K562 (cell line): ENCODE data around the gene TMC8. TPM values are rescaled to one million over a fixed set of nuclear protein-coding genes. Genes with fewer than 3 reads are reported as not detected.
A peak's percentile ranks its signal among the peaks of the same experiment; 100 is the strongest.

Source experiments
- DMBX1 ChIP-seq: fragments of 250-450 bp; sonication (Bioruptor Pico); IDR thresholded peaks from 2 replicates; pipeline ENCODE4 v1.8.0; 2022; ENCODE audit warnings: inconsistent platforms, mild to moderate bottlenecking, moderate library complexity, borderline replicate concordance
- E2F8 ChIP-seq: fragments of 450-650 bp; IDR thresholded peaks from 2 replicates; pipeline ENCODE4 v1.7.1; 2018; ENCODE audit warnings: mild to moderate bottlenecking, low read depth; ENCODE audit not compliant: partially characterized antibody
- FOSL1 ChIP-seq: fragments of 200-800 bp; sonication (Bioruptor generic); conservative IDR thresholded peaks from 2 replicates; pipeline ENCODE4 v1.6.1; 2016; ENCODE audit warnings: missing genetic modification characterization, missing compliant biosample characterization
- FOXM1 ChIP-seq, 2 experiments: fragments of 450-650 bp in 1 of 2; sonication (generic) in 1 of 2; formaldehyde crosslinking in 1 of 2; IDR thresholded peaks; 2 replicates each; pipeline versions ENCODE4 v1.6.1 to v1.9.0; 2017 to 2022; ENCODE audit warnings: low read depth in 2 of 2, mild to moderate bottlenecking in 2 of 2, missing genetic modification reagents in 1 of 2, moderate library complexity in 1 of 2
- GATAD2A ChIP-seq: fragments of 450-650 bp; IDR thresholded peaks from 2 replicates; pipeline ENCODE4 v1.6.1; 2017
- HMGN3 ChIP-seq: IDR thresholded peaks from 2 replicates; pipeline ENCODE4 v1.6.1; 2011; ENCODE audit warnings: borderline replicate concordance, low read depth, mild to moderate bottlenecking, mixed read lengths, low read length; ENCODE audit not compliant: insufficient read length; ENCODE audit errors: extremely low read depth
- MLLT1 ChIP-seq, 2 experiments: fragments of 450-650 bp; IDR thresholded peaks; 2 replicates each; pipeline ENCODE4 v1.6.1; 2016
- MTA3 ChIP-seq: fragments of 450-650 bp; formaldehyde crosslinking; IDR thresholded peaks from 2 replicates; pipeline ENCODE4 v1.6.1; 2017; ENCODE audit warnings: mild to moderate bottlenecking, borderline replicate concordance
- NCOA2 ChIP-seq, 2 experiments: fragments of 450-650 bp; IDR thresholded peaks; 2 replicates each; pipeline ENCODE4 v1.6.1; 2018; ENCODE audit warnings: mild to moderate bottlenecking in 2 of 2, moderate library complexity in 1 of 2; ENCODE audit not compliant: partially characterized antibody in 2 of 2
- NFRKB ChIP-seq: fragments of 450-650 bp; IDR thresholded peaks from 2 replicates; pipeline ENCODE4 v1.6.1; 2016; ENCODE audit warnings: low read depth
- POLR2B ChIP-seq: fragments of 450-650 bp; IDR thresholded peaks from 2 replicates; pipeline ENCODE4 v1.6.1; 2018; ENCODE audit warnings: low read depth; ENCODE audit not compliant: partially characterized antibody
- RCOR1 ChIP-seq, 2 experiments: IDR thresholded peaks; 2 replicates each; pipeline ENCODE4 v1.6.1; 2012; ENCODE audit warnings: low read depth in 2 of 2, low read length in 2 of 2, borderline replicate concordance in 1 of 2, improper control_type of control experiment in 1 of 2
- TBL1XR1 ChIP-seq, 2 experiments: IDR thresholded peaks; 2 replicates each; pipeline ENCODE4 v1.6.1; 2012; ENCODE audit warnings: improper control_type of control experiment in 2 of 2, low read length in 2 of 2, mild to moderate bottlenecking in 1 of 2
- ZNF511 ChIP-seq: sonication (generic); formaldehyde crosslinking; IDR thresholded peaks from 2 replicates; pipeline ENCODE4 v1.8.0; 2022; ENCODE audit warnings: mild to moderate bottlenecking, missing genetic modification reagents
- ZNF639 ChIP-seq, 2 experiments: fragments of 200-800 bp in 1 of 2; sonication (Bioruptor generic) in 1 of 2; sonication (generic) in 1 of 2; formaldehyde crosslinking in 1 of 2; IDR thresholded peaks in 1 of 2; conservative IDR thresholded peaks in 1 of 2; 2 replicates each; pipeline versions ENCODE4 v1.5.0 to v1.6.1; 2016 to 2020; ENCODE audit warnings: missing compliant biosample characterization in 1 of 2, missing genetic modification characterization in 1 of 2, missing genetic modification reagents in 1 of 2
- ZNF644 ChIP-seq: fragments of 200-800 bp; sonication (Bioruptor generic); IDR thresholded peaks from 2 replicates; pipeline ENCODE4 v1.6.1; 2016; ENCODE audit warnings: low read depth, missing genetic modification characterization, missing compliant biosample characterization
- ZNF740 ChIP-seq, 3 experiments: fragments of 200-800 bp in 1 of 3; sonication (Bioruptor generic) in 1 of 3; sonication (generic) in 1 of 3; formaldehyde crosslinking in 1 of 3; IDR thresholded peaks; 2 replicates each; pipeline versions ENCODE4 v1.6.1 to v1.8.0; 2016 to 2022; ENCODE audit warnings: mild to moderate bottlenecking in 2 of 3, missing compliant biosample characterization in 2 of 3, missing genetic modification characterization in 2 of 3, missing genetic modification reagents in 1 of 3
- polyA plus RNA-seq, 8 experiments: library from polyadenylated mRNA; depleted of rRNA in 4 of 8; stranded (reverse) in 5 of 8; unstranded in 3 of 8; fragments of >200 nt; fragmentation: Nextera tagmentation in 2 of 8; fragmentation: Illumina TruSeq in 1 of 8; extraction: Ambion mirVana in 2 of 8; extraction: Trizol in 1 of 8; gene quantifications; 2 replicates each; pipeline versions ENCODE4 v1.2.1 to v1.2.3, GENCODE V29; 2011 to 2014; ENCODE audit warnings: inconsistent platforms in 1 of 8, missing spikeins in 1 of 8
- total RNA-seq, 7 experiments: library from RNA; depleted of rRNA in 6 of 7; stranded (reverse); fragments of >200 nt in 6 of 7; fragmentation: Illumina TruSeq in 2 of 7; extraction: Trizol in 2 of 7; gene quantifications; 2 replicates each; pipeline versions ENCODE4 v1.2.1 to v1.2.3, GENCODE V29; 2011 to 2021; ENCODE audit warnings: low replicate concordance in 1 of 7

The TMC8 gene
- total and polyA plus RNA-seq, 9 of the 15 experiments (the other 6 are each of a cell fraction or from before 2014, with no cell fraction given) = 0.13 to 10.9 (median 2.8) TPM

GRCh38 chr17:78128551-78129350 is 1.8 kb upstream of the TMC8 start, which contains the start of gene TMC6 (continued):
- TF ChIP-seq DMBX1 (CRISPR knock-in tag) = peak; percentile 75; the same call in 1 of the 2 replicates
- TF ChIP-seq MLLT1 (IDR thresholded peaks at IDR 0.05) = no peak
- TF ChIP-seq FOXM1 (IDR thresholded peaks at IDR 0.05; ENCODE audit: low read depth) = peak; percentile 77; the same call in 1 of the 2 replicates
- TF ChIP-seq FOXM1 (CRISPR knock-in tag; IDR thresholded peaks at IDR 0.05; ENCODE audit: low read depth) = no peak
- TF ChIP-seq ZNF740 (CRISPR knock-in tag; IDR thresholded peaks at IDR 0.05) = peak; percentile 98
- peak in 1 of 2 experiments; percentile 99; a peak in 2 of 4 replicates for TF ChIP-seq ZNF740 (tag; IDR thresholded peaks at IDR 0.05)
- peak; percentile 51 for TF ChIP-seq POLR2B
- no peak; the same call in 1 of the 2 replicates for TF ChIP-seq ZNF511 (CRISPR knock-in tag)
- TF ChIP-seq RCOR1 (IDR thresholded peaks at IDR 0.05; ENCODE audit: borderline replicate concordance in 1 of 2, low read depth in 2 of 2, low read length in 2 of 2) = peak; percentile 79 to 85
- peak; percentile 66; the same call in 1 of the 2 replicates for TF ChIP-seq ZNF644 (tag)
- TF ChIP-seq E2F8 = peak; percentile 14
- 0 out of 2 replicates have a peak, but pooled peaks have one; percentile 26 for TF ChIP-seq GATAD2A
- peak in 1 of 2 experiments; percentile 84; a peak in 2 of 4 replicates for TF ChIP-seq TBL1XR1 (IDR thresholded peaks at IDR 0.05; ENCODE audit: low read length in 2 of 2)
- 0 out of 2 replicates have a peak, but pooled peaks have one; percentile 47 for TF ChIP-seq MTA3
- TF ChIP-seq NFRKB = no peak; the same call in 1 of the 2 replicates
- peak; percentile 92 for TF ChIP-seq HMGN3
- TF ChIP-seq FOSL1 (tag) = peak; percentile 86
- TF ChIP-seq NCOA2 (IDR thresholded peaks at IDR 0.05; ENCODE audit: partially characterized antibody in 2 of 2) = no peak
- peak in 1 of 2 experiments; percentile 77; a peak in 2 of 4 replicates for TF ChIP-seq ZNF639 (CRISPR knock-in tag; conservative IDR thresholded peaks at IDR 0.05 in 1 of 2, IDR thresholded peaks at IDR 0.05 in 1 of 2)
